Cardiac atrium fibroblast (primary cell): ENCODE results near the gene RRAGD. TPM values are rescaled to one million over a fixed set of nuclear protein-coding genes. Genes with fewer than 3 reads are reported as not detected.

Experiments used
- total RNA-seq: library from RNA; depleted of rRNA; stranded (reverse); fragments of >200 nt; gene quantifications from 2 replicates; pipeline ENCODE4 v1.2.3, GENCODE V29; 2015

The RRAGD gene, protein sequence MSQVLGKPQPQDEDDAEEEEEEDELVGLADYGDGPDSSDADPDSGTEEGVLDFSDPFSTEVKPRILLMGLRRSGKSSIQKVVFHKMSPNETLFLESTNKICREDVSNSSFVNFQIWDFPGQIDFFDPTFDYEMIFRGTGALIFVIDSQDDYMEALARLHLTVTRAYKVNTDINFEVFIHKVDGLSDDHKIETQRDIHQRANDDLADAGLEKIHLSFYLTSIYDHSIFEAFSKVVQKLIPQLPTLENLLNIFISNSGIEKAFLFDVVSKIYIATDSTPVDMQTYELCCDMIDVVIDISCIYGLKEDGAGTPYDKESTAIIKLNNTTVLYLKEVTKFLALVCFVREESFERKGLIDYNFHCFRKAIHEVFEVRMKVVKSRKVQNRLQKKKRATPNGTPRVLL
- total RNA-seq, result 0.49 TPM in 1 of 2 replicates, not detected in the other

DNA sequence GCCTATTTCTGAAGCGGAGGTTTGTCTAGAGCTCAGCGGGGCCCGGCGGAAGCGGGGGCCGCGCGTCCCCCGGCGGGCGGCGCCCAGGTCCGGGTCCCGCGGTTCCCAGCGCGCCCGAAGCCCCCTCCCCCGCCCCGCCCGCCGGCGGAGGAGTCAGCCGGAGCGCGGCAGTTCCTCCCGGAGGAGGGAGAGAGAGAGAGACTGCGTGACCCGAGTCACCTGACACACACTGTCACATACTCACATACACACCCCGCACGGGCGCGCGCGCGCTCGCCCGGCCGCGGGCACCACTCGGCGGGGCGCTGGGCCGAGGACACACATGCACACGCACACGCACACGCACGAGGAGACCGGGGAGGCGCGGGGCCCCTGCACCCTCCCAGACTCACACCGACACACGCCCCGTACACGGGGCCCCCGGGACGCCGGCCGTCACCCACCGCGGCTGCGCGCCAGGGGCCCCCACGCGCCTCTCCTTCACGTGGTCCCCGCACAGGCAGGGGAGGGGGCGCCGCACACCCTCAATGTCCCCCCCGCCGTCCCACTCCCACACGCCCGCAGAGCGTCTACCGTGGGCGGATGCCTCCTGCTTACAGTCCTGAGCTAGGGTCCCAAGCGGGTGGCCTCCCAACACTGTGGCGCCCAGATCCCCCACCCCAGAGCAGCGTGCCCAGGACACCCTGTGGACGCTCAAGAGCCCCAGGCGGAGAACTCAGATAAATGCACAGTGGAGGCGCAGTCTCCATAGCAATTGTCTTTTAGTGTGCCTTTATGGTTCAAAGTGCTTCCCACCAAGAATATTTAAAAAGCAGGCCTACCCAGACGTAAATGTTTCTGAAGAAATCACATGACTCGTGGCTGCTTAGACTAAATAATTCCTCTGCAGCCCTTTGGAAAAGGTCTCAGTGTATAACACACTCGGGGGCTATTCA lies at the start of gene RRAGD:
RRAGD (minus strand) TSS at position 203 of the 935 bp plus-strand sequence. CDS start 280 bp downstream, outside the sequence.

DNA sequence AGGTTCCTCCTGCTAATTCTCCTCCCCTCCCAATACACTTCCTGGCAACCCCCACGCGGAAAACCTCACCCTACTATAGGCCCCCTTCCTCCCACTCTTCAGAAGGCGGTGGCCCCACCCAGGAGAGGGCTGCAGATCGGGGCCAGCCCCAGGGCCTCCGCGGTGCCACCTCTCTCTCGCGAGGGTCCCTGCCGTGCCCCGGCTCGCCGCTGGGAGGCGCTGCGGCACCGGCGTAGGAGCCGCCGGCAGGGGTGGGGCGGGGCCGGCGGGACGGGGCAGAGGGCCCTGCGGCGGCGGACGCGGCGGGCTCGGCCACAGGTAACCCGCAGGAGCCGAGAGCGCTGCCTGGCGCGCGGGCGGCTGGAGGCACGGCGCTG lies 20.8 kb upstream of the RRAGD start, which contains the start of gene ANKRD6:
ANKRD6 (plus strand) TSS at position 278 of the 377 bp plus-strand sequence. CDS start 133,825 bp downstream, outside the sequence.

DNA sequence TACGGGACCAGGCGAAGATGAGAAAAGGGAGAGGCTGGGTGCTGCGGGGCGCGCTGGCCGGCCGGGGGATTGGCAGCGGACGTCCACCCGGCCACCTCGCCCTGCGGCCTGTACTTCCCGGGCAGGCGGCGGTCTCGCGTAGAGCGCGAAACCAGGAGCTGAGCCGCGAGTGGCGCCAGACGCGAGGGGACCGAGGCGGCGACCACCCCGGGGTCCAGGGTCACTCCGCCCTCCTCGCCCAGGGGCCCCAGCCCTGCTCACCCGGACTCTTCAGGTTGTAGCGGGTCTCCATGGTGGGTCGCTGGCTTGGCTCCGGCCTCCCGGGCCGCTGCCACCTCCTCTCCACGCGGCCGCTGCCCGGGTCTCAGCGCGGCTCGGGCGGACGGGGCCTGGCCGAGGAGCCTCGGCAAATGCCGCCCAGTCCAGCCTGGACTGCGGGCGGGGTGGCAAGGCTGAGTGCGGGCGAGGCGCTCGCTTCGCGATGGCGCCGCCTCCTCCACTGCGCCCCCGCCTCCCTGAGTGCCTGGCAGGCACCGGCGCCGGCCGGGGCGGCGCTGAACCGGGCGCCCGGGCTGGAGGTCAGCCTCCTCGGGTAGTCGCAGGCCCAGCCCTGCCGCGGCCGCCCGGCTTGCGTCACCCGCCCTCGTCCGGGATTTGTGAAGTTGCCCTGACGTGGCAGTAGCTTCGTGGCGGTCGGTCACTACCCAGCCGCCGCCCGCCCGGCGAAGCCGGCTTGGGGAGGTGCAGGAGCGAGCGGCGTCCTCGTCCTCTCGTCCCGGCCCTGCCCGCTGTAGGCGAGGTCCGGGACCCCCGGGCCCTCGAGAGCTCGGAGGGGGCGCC lies 59.6 kb downstream of the RRAGD start, which contains the start of gene UBE2J1:
UBE2J1 (minus strand) TSS at position 445 of the 840 bp plus-strand sequence; CDS start at position 292, 153 bp downstream.

DNA sequence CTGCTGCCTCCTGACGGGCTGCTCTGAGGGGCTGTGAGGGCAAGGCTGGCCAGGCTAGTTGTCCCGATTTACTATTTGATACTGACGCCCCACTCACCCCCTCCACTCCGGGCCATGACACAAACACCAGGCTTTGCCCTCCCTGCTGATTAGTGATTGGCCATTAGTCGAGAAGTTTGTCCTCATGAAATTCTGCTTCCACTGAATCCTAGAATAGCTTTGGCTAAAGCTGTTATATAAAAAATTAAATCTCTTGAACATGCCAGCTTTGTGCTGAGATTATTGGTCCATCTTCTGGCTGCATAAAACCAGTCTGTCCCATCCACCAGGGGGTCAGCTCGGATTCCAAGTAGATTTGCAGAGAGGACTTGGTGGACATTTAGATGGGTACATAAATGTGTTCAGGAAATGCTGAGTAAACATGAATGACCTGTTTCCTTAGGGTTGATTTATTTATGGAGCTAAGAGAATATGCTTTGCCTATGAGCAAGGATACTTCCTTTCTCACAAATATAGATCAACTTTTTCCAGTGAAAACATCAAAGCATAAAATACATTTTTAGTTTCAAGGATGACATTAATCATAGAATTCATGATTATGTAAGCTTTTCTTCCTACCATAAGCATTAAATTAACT lies 96.7 kb downstream of the RRAGD start, which contains the start of gene GABRR2:
GABRR2 (minus strand) TSS at position 51 of the 637 bp plus-strand sequence. CDS start 134 bp downstream, outside the sequence.

Other genes starting within 250 kb of the RRAGD start
- not detected in 2 replicates for gene GABRR1, start 194.9 kb downstream of the RRAGD start, total RNA-seq
- gene GABRR2, start 97.0 kb downstream of the RRAGD start, total RNA-seq, result not detected in 2 replicates
- gene UBE2J1, start 59.6 kb downstream of the RRAGD start, total RNA-seq, result 36.6 and 46.5 TPM in 2 replicates
- 6.2 and 7.9 TPM in 2 replicates for gene ANKRD6, start 20.9 kb upstream of the RRAGD start, total RNA-seq
- gene LYRM2, start 226.5 kb upstream of the RRAGD start, total RNA-seq, result 9.2 and 21.4 TPM in 2 replicates